OCI-LY3 (cell line): Measurements from ENCODE around the gene SLC5A11.

Experiments used
- H2AFZ ChIP-seq: fragments of 200-600, 300-600 bp; shearing (Covaris generic); 2 replicates; pipeline ENCODE4 v1.6.0; 2014; ENCODE audit warnings: antibody characterized with exemption, low read depth, low read length
- H3K27ac ChIP-seq: fragments of 200-600, 300-600 bp; sonication (generic); 2 replicates; pipeline ENCODE4 v1.5.1; 2014; ENCODE audit warnings: mild to moderate bottlenecking, low read length, moderate library complexity, mixed read lengths
- H3K27me3 ChIP-seq: fragments of 200-600, 300-600 bp; sonication (generic); 2 replicates; pipeline ENCODE4 v1.6.1; 2014; ENCODE audit warnings: low read depth, low read length, mixed read lengths
- H3K36me3 ChIP-seq: fragments of 200-600, 300-600 bp; sonication (generic); replicated peaks from 2 replicates; pipeline ENCODE3; 2014; ENCODE audit warnings: low read depth, low read length, mixed read lengths
- H3K4me1 ChIP-seq: fragments of 300-600, 200-600 bp; sonication (generic); 2 replicates; pipeline ENCODE4 v1.6.1; 2014; ENCODE audit warnings: low read length, mixed read lengths
- H3K4me2 ChIP-seq: fragments of 200-600, 300-600 bp; sonication (generic); 2 replicates; pipeline ENCODE4 v1.6.1; 2014; ENCODE audit warnings: low read length, mixed read lengths
- H3K4me3 ChIP-seq: fragments of 300-600, 200-600 bp; sonication (generic); 2 replicates; pipeline ENCODE4 v1.5.1; 2014; ENCODE audit warnings: antibody characterized with exemption, mild to moderate bottlenecking, low read length, moderate library complexity
- H3K79me2 ChIP-seq: fragments of 300-600, 200-600 bp; shearing (Covaris generic); 2 replicates; pipeline ENCODE4 v1.6.1; 2014; ENCODE audit warnings: mild to moderate bottlenecking, low read length, mixed read lengths
- H3K9ac ChIP-seq: fragments of 300-600, 200-600 bp; shearing (Covaris generic); 2 replicates; pipeline ENCODE4 v1.6.0; 2014; ENCODE audit warnings: mild to moderate bottlenecking, low read length, moderate library complexity
- H3K9me3 ChIP-seq: fragments of 200-600, 300-600 bp; shearing (Covaris generic); 2 replicates; pipeline ENCODE4 v1.6.1; 2014; ENCODE audit warnings: low read length, mixed read lengths; ENCODE audit not compliant: insufficient read depth
- H4K20me1 ChIP-seq: fragments of 200-600, 300-600 bp; sonication (generic); 2 replicates; pipeline ENCODE4 v1.6.1; 2016; ENCODE audit warnings: low read length, mixed read lengths; ENCODE audit not compliant: insufficient read depth
- EZH2phosphoT487 ChIP-seq: fragments of 200-600 bp; shearing (Covaris generic); IDR thresholded peaks from 2 replicates; pipeline ENCODE4 v1.6.1; 2018; ENCODE audit warnings: antibody characterized with exemption, mixed run types, low read depth
- TF ChIP-seq, protein P1 (sequence below): fragments of 200-600, 300-600 bp; sonication (generic); IDR thresholded peaks from 2 replicates; pipeline ENCODE4 v1.5.1; 2014; ENCODE audit warnings: antibody characterized with exemption, low read length, low read depth

SLC5A11 gene

DNA sequence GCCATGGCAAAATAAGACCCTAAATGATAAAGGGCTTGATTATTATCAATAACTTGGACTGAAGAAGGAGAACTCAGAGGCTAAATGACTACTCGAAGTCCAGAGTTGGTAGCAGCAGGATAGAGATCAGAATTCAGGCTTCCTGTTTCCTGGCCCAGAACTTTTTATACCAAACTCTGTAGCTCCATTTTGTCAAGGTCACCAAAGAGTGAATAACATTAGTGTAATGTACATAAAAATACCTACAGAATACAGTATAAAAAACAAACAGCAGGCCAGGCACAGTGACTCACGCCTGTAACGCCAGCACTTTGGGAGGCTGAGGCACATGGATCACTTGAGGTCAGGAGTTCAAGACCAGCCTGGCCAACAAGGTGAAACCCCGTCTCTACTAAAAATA is 90.4 kb downstream of the SLC5A11 start:
- Histone ChIP-seq H2AFZ (no peak overlapping the region), H3K4me1 (no peaks in the 10 kb centered on the region), H3K4me2 (no peak overlapping the region), H3K27ac (no peak overlapping the region), H3K9ac (no peak overlapping the region), H4K20me1 (peaks cover 90% of the 10 kb centered on the region), H3K36me3 (peaks cover 84% of the 10 kb centered on the region), H3K4me3 (no peak overlapping the region), H3K79me2 (peaks cover 81% of the 10 kb centered on the region), H3K27me3 (no peaks in the 10 kb centered on the region), H3K9me3 (no peaks in the 10 kb centered on the region)
- no peak for TF ChIP-seq EZH2phosphoT487
- TF ChIP-seq, protein P1, sequence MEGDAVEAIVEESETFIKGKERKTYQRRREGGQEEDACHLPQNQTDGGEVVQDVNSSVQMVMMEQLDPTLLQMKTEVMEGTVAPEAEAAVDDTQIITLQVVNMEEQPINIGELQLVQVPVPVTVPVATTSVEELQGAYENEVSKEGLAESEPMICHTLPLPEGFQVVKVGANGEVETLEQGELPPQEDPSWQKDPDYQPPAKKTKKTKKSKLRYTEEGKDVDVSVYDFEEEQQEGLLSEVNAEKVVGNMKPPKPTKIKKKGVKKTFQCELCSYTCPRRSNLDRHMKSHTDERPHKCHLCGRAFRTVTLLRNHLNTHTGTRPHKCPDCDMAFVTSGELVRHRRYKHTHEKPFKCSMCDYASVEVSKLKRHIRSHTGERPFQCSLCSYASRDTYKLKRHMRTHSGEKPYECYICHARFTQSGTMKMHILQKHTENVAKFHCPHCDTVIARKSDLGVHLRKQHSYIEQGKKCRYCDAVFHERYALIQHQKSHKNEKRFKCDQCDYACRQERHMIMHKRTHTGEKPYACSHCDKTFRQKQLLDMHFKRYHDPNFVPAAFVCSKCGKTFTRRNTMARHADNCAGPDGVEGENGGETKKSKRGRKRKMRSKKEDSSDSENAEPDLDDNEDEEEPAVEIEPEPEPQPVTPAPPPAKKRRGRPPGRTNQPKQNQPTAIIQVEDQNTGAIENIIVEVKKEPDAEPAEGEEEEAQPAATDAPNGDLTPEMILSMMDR = no peak

DNA sequence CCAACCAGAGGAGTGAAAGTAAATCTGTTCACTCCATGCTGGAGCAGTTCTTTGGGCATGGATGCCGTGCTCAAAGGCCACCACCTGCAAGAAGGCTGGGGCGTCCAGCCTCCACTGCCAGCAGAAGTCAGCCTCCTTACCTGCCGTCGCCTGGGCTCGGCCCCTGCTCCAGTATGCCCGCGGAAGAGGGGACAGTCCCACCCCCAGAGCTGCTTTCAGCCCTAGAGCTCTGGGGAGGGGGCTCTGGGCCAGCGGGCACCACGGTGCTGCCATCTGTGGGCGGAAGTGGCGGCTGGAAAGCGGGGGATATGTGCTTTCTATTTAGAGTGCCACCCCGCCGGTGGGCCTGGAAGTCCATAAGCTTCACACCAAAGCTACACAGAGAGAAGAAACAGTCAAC is 93.5 kb downstream of the SLC5A11 start:
- peaks cover 78% of the 10 kb centered on the region for H3K36me3 ChIP-seq
- peaks cover 87% of the 10 kb centered on the region for H4K20me1 ChIP-seq
- H2AFZ ChIP-seq = no peak overlapping the region
- peaks cover 82% of the 10 kb centered on the region for H3K79me2 ChIP-seq
- no peak overlapping the region for H3K9ac ChIP-seq
- no peak overlapping the region for H3K27ac ChIP-seq
- H3K4me2 ChIP-seq = no peak overlapping the region
- H3K27me3 ChIP-seq = no peaks in the 10 kb centered on the region
- no peak for TF ChIP-seq EZH2phosphoT487
- TF ChIP-seq, protein P1 = no peak
- no peak overlapping the region for H3K4me3 ChIP-seq
- no peaks in the 10 kb centered on the region for H3K9me3 ChIP-seq
- H3K4me1 ChIP-seq = no peaks in the 10 kb centered on the region

DNA sequence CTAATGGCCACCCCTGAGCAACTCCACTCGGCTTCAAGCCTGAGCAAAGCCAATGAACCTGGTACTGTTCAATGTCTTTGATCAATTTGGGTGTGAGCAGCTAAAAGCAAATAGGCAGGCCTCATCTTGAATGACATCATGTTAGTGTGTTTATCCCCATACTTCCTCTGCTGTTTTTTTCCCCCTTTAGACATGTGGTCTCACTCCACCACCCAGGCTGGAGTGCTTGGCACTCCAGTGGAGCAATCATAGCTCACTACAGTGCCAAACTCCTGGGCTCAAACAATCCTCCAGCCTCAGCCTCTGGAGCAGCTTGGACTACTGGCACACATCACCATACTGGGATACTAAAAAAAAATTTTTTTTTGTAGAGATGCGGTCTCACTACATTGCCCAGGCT is 94.0 kb downstream of the SLC5A11 start:
- peaks cover 75% of the 10 kb centered on the region for H3K36me3 ChIP-seq
- no peak overlapping the region for H2AFZ ChIP-seq
- H4K20me1 ChIP-seq = peaks cover 86% of the 10 kb centered on the region
- no peak for TF ChIP-seq EZH2phosphoT487
- TF ChIP-seq, protein P1 = no peak
- no peaks in the 10 kb centered on the region for H3K27me3 ChIP-seq
- H3K27ac ChIP-seq = no peak overlapping the region
- no peaks in the 10 kb centered on the region for H3K9me3 ChIP-seq
- no peak overlapping the region for H3K4me3 ChIP-seq
- H3K4me1 ChIP-seq = no peaks in the 10 kb centered on the region
- H3K79me2 ChIP-seq = peaks cover 79% of the 10 kb centered on the region
- no peak overlapping the region for H3K4me2 ChIP-seq
- H3K9ac ChIP-seq = no peak overlapping the region

DNA sequence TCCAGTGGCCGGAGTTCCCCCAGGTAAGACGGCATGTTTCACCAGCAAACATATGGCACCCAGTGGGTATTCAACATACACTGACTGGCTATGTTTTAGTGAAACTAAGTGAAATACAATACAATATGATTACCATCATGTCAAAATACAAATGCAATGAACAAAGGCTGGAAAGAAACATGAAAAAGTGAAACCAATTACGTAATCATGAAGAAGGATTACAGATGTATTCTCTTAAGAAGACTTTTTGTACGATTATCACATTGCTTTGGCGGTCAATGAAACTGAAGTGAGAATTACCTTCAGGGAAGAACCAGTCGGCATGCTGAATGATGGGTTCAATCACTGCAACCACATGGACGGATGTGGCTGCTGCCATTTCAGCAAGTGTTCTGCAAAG is 97.7 kb downstream of the SLC5A11 start:
- H3K79me2 ChIP-seq = peaks cover 81% of the 10 kb centered on the region
- no peak overlapping the region for H3K4me2 ChIP-seq
- H3K36me3 ChIP-seq = peaks cover 80% of the 10 kb centered on the region
- H3K9me3 ChIP-seq = no peaks in the 10 kb centered on the region
- peaks cover 91% of the 10 kb centered on the region for H4K20me1 ChIP-seq
- H3K9ac ChIP-seq = no peak overlapping the region
- no peaks in the 10 kb centered on the region for H3K4me1 ChIP-seq
- no peaks in the 10 kb centered on the region for H3K27me3 ChIP-seq
- H3K4me3 ChIP-seq = no peak overlapping the region
- TF ChIP-seq EZH2phosphoT487 = no peak
- TF ChIP-seq, protein P1 = no peak
- H3K27ac ChIP-seq = no peak overlapping the region
- no peak overlapping the region for H2AFZ ChIP-seq
